K562 (cell line): ENCODE results near the gene GMPR. TPM values are rescaled to one million over a fixed set of nuclear protein-coding genes. Genes with fewer than 3 reads are reported as not detected.

Experiments
- CCNT2 ChIP-seq: IDR thresholded peaks from 2 replicates; pipeline ENCODE4 v1.6.1; 2011; ENCODE audit warnings: borderline replicate concordance, low read depth, mild to moderate bottlenecking, moderate library complexity, mixed read lengths, low read length; ENCODE audit not compliant: insufficient read length; ENCODE audit errors: extremely low read depth
- CEBPG ChIP-seq, 3 experiments: fragments of 200-800 bp in 1 of 3; sonication (Bioruptor generic) in 1 of 3; sonication (generic) in 1 of 3; formaldehyde crosslinking in 1 of 3; IDR thresholded peaks in 2 of 3; conservative IDR thresholded peaks in 1 of 3; 2 replicates each; pipeline versions ENCODE4 v1.6.1 to v1.8.0; 2016 to 2022; ENCODE audit warnings: missing compliant biosample characterization in 2 of 3, missing genetic modification characterization in 2 of 3, mild to moderate bottlenecking in 1 of 3, missing genetic modification reagents in 1 of 3
- ERF ChIP-seq: fragments of 450-650 bp; formaldehyde crosslinking; IDR thresholded peaks from 2 replicates; pipeline ENCODE4 v1.4.0; 2020; ENCODE audit warnings: mild to moderate bottlenecking, mixed read lengths
- FOXA3 ChIP-seq, 2 experiments: fragments of 450-650 bp in 1 of 2; sonication (generic) in 1 of 2; formaldehyde crosslinking; IDR thresholded peaks in 1 of 2; conservative IDR thresholded peaks in 1 of 2; 2 replicates each; pipeline versions ENCODE4 v1.4.0 to v1.8.0; 2020 to 2022; ENCODE audit warnings: mild to moderate bottlenecking in 2 of 2, missing genetic modification reagents in 1 of 2
- GTF2A2 ChIP-seq: IDR thresholded peaks from 2 replicates; pipeline ENCODE4 v1.6.1; 2016; ENCODE audit warnings: mild to moderate bottlenecking, missing genetic modification characterization, missing compliant biosample characterization
- HDAC3 ChIP-seq: fragments of 450-650 bp; IDR thresholded peaks from 2 replicates; pipeline ENCODE4 v1.6.1; 2018; ENCODE audit warnings: borderline replicate concordance, mild to moderate bottlenecking, moderate library complexity; ENCODE audit not compliant: partially characterized antibody
- HNRNPL ChIP-seq: fragments of 200-400 bp; formaldehyde crosslinking; IDR thresholded peaks from 2 replicates; pipeline ENCODE4 v1.6.1; 2017; ENCODE audit warnings: low read depth, mild to moderate bottlenecking, low read length
- MCM7 ChIP-seq, 2 experiments: fragments of 450-650 bp; IDR thresholded peaks; 2 replicates each; pipeline ENCODE4 v1.6.1; 2016 to 2018
- NCOA6 ChIP-seq: fragments of 450-650 bp; IDR thresholded peaks from 2 replicates; pipeline ENCODE4 v1.6.1; 2017; ENCODE audit warnings: mild to moderate bottlenecking
- NFE2L1 ChIP-seq: fragments of 450-650 bp; IDR thresholded peaks from 2 replicates; pipeline ENCODE4 v1.6.1; 2016; ENCODE audit warnings: missing genetic modification characterization, low read depth, mild to moderate bottlenecking, missing compliant biosample characterization, moderate library complexity, borderline replicate concordance
- PHB2 ChIP-seq: fragments of 450-650 bp; IDR thresholded peaks from 2 replicates; pipeline ENCODE4 v1.6.1; 2017; ENCODE audit warnings: low read depth
- PHTF2 ChIP-seq: fragments of 250-450 bp; sonication (Bioruptor Pico); IDR thresholded peaks from 2 replicates; pipeline ENCODE4 v1.5.0; 2021; ENCODE audit warnings: mild to moderate bottlenecking
- SIN3B ChIP-seq: fragments of 450-650 bp; IDR thresholded peaks from 2 replicates; pipeline ENCODE4 v1.6.1; 2017; ENCODE audit warnings: low read depth, mild to moderate bottlenecking, moderate library complexity
- SMARCA4 ChIP-seq: fragments of 450-650 bp; IDR thresholded peaks from 2 replicates; pipeline ENCODE4 v1.6.1; 2016
- SMARCC2 ChIP-seq: fragments of 450-650 bp; IDR thresholded peaks from 2 replicates; pipeline ENCODE4 v1.6.1; 2017; ENCODE audit warnings: antibody characterized with exemption, moderate library complexity, mild to moderate bottlenecking, low read depth
- SRSF3 ChIP-seq: fragments of 200-400 bp; formaldehyde crosslinking; IDR thresholded peaks from 2 replicates; pipeline ENCODE4 v1.6.1; 2016; ENCODE audit warnings: mild to moderate bottlenecking, low read length, moderate library complexity; ENCODE audit not compliant: insufficient read depth
- ZC3H4 ChIP-seq: sonication (generic); formaldehyde crosslinking; IDR thresholded peaks from 2 replicates; pipeline ENCODE4 v1.9.0; 2021; ENCODE audit warnings: missing genetic modification reagents, borderline replicate concordance
- ZFX ChIP-seq: sonication (generic); formaldehyde crosslinking; IDR thresholded peaks from 2 replicates; pipeline ENCODE4 v1.8.0; 2022; ENCODE audit warnings: mild to moderate bottlenecking, missing genetic modification reagents, moderate library complexity
- ZNF165 ChIP-seq: fragments of 250-450 bp; sonication (Bioruptor Pico); IDR thresholded peaks from 2 replicates; pipeline ENCODE4 v1.4.0; 2020; ENCODE audit warnings: borderline replicate concordance
- ZNF3 ChIP-seq: fragments of 250-450 bp; sonication (Bioruptor Pico); IDR thresholded peaks from 2 replicates; pipeline ENCODE4 v1.5.0; 2021; ENCODE audit warnings: mild to moderate bottlenecking, moderate library complexity
- ZNF785 ChIP-seq: fragments of 250-450 bp; sonication (Bioruptor Pico); IDR thresholded peaks from 2 replicates; pipeline ENCODE4 v1.4.0; 2020; ENCODE audit warnings: mild to moderate bottlenecking
- polyA plus RNA-seq, 8 experiments: library from polyadenylated mRNA; depleted of rRNA in 4 of 8; stranded (reverse) in 5 of 8; unstranded in 3 of 8; fragments of >200 nt; fragmentation: Nextera tagmentation in 2 of 8; fragmentation: Illumina TruSeq in 1 of 8; extraction: Ambion mirVana in 2 of 8; extraction: Trizol in 1 of 8; gene quantifications; 2 replicates each; pipeline versions ENCODE4 v1.2.1 to v1.2.3, GENCODE V29; 2011 to 2014; ENCODE audit warnings: inconsistent platforms in 1 of 8, missing spikeins in 1 of 8
- total RNA-seq, 7 experiments: library from RNA; depleted of rRNA in 6 of 7; stranded (reverse); fragments of >200 nt in 6 of 7; fragmentation: Illumina TruSeq in 2 of 7; extraction: Trizol in 2 of 7; gene quantifications; 2 replicates each; pipeline versions ENCODE4 v1.2.1 to v1.2.3, GENCODE V29; 2011 to 2021; ENCODE audit warnings: low replicate concordance in 1 of 7
- TF ChIP-seq, protein P1 (sequence below): fragments of 250-450 bp; sonication (Bioruptor Pico); IDR thresholded peaks from 2 replicates; pipeline ENCODE4 v1.8.0; 2021; ENCODE audit warnings: moderate library complexity, mild to moderate bottlenecking, inconsistent platforms
- TF ChIP-seq, protein P2 (sequence below): sonication (generic); formaldehyde crosslinking; IDR thresholded peaks from 2 replicates; pipeline ENCODE4 v1.8.0; 2022; ENCODE audit warnings: mild to moderate bottlenecking, missing genetic modification reagents, borderline replicate concordance
- TF ChIP-seq, protein P3 (sequence below): fragments of 250-450 bp; sonication (Bioruptor Pico); IDR thresholded peaks from 2 replicates; pipeline ENCODE4 v1.5.0; 2021; ENCODE audit warnings: mild to moderate bottlenecking, moderate library complexity

The GMPR gene
- total and polyA plus RNA-seq, 9 of the 15 experiments (the other 6 are each of a cell fraction or from before 2014, with no cell fraction given) = 34.6 to 83.7 (median 49.8) TPM

DNA sequence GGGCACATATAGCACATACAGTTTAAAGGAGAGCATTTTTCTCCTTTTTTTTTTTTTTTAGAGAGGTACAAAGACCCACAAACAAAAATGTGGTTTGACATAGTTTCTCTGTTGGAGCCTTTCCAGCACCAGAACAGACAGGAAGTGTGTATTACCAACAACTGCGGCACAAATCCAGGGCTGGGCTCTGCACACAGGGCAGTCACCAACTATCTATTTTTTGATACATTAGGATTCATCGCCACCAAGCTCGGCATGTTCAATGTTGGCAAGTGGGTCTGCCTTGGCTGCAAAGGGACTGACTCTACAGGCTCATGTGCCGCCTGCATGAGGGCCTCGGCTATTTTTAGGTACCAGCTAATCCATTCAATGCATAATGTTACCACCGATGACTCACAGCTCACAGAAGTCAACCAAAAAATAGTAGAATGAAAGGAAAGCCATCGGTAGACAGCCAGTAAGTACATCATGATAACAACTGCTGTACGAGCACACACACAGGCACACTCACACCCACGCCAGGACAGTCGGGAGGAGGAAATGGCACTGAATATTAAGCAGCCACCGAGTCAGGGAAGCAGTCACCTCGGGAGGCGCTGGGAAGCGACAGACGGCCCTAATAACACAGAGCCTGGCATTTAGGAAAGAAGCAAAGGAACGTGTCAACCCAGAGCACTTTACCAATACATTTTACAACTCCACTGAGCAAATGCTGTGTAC, 81.6 kb downstream of the GMPR start (continued):
- no peak for TF ChIP-seq PHB2
- TF ChIP-seq GTF2A2 (tag) = no peak
- TF ChIP-seq HDAC3 = no peak
- TF ChIP-seq SMARCC2 = peak; percentile 81
- TF ChIP-seq SRSF3 = no peak
- no peak for TF ChIP-seq NFE2L1 (tag)
- TF ChIP-seq, protein P1, sequence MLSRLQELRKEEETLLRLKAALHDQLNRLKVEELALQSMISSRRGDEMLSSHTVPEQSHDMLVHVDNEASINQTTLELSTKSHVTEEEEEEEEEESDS (CRISPR knock-in tag) = no peak
- peak; percentile 42 for TF ChIP-seq CCNT2
- TF ChIP-seq MCM7 (IDR thresholded peaks at IDR 0.05) = no peak
- TF ChIP-seq NCOA6 = no peak
- TF ChIP-seq FOXA3 (CRISPR knock-in tag; conservative IDR thresholded peaks at IDR 0.05 in 1 of 2, IDR thresholded peaks at IDR 0.05 in 1 of 2) = peak in 1 of 2 experiments; percentile 78; a peak in 2 of 4 replicates
- TF ChIP-seq HNRNPL = no peak
- TF ChIP-seq, protein P2, sequence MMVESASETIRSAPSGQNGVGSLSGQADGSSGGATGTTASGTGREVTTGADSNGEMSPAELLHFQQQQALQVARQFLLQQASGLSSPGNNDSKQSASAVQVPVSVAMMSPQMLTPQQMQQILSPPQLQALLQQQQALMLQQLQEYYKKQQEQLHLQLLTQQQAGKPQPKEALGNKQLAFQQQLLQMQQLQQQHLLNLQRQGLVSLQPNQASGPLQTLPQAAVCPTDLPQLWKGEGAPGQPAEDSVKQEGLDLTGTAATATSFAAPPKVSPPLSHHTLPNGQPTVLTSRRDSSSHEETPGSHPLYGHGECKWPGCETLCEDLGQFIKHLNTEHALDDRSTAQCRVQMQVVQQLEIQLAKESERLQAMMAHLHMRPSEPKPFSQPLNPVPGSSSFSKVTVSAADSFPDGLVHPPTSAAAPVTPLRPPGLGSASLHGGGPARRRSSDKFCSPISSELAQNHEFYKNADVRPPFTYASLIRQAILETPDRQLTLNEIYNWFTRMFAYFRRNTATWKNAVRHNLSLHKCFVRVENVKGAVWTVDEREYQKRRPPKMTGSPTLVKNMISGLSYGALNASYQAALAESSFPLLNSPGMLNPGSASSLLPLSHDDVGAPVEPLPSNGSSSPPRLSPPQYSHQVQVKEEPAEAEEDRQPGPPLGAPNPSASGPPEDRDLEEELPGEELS = no peak
- TF ChIP-seq ZNF165 = no peak
- TF ChIP-seq ZNF3 (CRISPR knock-in tag) = no peak
- no peak for TF ChIP-seq CEBPG (CRISPR knock-in tag; IDR thresholded peaks at IDR 0.05)
- no peak for TF ChIP-seq CEBPG (tag; conservative IDR thresholded peaks at IDR 0.05 in 1 of 2, IDR thresholded peaks at IDR 0.05 in 1 of 2)
- no peak for TF ChIP-seq ZC3H4 (CRISPR knock-in tag)
- no peak for TF ChIP-seq SIN3B
- TF ChIP-seq ERF (CRISPR knock-in tag) = no peak
- peak; percentile 77 for TF ChIP-seq ZFX
- TF ChIP-seq, protein P3, sequence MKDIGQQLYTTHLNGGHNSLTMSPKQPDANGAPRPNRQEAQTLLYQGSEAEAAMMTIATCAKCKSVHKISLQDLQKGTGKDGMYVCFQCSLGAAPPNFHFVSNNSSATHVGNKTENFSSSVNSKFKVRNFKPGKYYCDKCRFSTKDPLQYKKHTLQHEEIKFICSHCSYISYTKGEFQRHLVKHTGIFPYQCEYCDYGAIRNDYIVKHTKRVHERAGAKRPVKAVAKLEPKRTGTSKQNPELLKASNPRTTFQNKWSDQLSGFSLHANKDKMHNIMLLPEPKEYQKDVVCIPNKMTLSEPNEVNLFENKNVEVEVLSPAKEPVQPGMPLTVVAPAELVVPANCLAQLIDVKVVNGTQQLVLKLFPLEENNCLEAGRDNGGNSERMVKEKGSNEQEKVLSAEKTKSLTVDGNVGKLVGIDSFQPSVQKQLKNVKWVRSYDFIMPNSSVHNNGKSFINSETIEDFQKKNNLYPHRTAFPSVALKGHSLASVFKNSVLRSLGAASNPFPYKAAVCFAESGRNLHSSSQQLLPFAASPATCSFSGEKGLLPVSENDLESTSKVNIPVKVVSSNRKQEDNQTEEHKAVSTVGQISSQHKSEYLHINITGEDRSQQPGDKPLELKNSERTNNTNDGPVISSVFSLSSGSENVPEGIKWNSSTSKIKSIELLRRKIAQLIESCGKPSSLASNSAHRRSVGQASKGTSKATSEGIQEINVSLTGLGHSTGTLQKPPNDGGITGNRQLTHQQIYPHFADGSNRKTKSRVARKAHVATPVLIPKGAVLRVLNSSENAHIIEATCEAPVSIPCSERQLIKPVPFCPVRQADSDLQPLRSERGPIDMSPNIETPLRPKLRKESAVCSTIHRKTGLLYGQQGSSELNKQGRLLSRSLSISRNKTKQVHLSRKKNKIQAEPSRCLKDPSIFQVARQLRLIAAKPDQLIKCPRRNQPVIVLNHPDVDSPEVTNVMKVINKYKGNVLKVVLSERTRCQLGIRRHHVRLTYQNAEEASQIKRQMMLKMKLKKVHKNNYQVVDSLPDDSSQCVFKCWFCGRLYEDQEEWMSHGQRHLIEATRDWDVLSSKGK (CRISPR knock-in tag) = no peak
- no peak for TF ChIP-seq ZNF785 (CRISPR knock-in tag)
- TF ChIP-seq PHTF2 = no peak
- peak; percentile 93 for TF ChIP-seq SMARCA4
